Measurements from ENCODE around the gene KDM5C.
"Not testable (repeated sequence)": the region's sequence is repeated elsewhere in the genome, so short reads cannot be mapped to it uniquely, and the experiment has no call there.

The KDM5C gene

DNA sequence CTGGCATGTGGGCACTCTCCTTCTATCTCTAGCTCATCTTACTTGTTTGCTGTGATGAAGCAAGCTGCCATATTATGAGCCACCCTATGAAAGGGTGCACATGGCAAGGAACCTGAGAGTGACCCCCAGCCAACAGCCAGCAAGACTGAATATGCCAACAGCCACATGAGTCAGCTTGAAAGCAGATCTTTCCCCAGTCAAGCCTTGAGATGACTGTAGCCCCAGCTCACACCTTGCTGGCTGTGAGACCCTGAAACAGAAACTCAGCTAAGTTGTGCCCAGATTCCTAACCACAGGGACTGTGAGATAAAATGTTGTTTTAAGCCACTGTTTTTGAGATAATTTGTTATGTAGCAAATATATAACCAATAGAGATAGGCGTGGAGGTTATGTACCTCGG lies 36.2 kb downstream of the KDM5C start:
- DNase-seq, result no peak

DNA sequence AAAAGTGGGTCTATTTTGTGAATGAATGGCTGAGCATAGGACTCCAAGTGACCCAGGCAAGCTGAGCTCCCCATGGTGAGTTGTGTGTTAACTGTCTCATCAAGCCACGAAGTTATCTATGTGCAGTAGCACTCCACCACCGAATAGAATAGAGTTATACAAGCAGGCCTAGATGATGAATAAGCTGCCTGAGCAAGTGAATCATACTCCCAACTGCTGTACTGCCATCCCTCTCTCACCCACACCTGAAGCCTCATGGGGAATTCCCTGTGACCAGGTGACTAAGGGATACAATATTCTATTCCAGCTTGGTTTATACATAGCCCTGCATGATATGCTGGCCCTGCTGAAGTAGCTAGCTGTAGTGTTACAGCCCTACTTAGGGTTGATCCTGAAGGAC lies 38.7 kb downstream of the KDM5C start:
- DNase-seq, result no peak

DNA sequence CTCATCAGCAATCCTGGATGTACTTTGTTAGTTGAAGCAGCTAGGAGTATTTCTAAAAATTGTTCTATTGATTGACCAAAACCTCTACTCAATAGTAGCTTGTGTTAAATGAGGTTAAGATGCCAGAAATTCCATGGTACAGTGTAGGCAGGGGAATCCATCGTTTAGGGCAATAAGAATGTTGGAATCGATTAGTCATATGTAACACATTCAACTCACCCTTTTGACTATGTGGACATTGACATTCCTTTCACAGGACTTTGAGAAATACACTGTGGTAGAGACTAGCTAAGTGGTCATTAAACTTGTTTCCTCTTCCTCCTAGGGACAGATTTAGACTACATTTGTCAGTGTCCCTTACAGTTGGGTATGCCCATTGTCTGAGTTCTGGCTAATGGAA lies 40.2 kb downstream of the KDM5C start:
- DNase-seq, result no peak

DNA sequence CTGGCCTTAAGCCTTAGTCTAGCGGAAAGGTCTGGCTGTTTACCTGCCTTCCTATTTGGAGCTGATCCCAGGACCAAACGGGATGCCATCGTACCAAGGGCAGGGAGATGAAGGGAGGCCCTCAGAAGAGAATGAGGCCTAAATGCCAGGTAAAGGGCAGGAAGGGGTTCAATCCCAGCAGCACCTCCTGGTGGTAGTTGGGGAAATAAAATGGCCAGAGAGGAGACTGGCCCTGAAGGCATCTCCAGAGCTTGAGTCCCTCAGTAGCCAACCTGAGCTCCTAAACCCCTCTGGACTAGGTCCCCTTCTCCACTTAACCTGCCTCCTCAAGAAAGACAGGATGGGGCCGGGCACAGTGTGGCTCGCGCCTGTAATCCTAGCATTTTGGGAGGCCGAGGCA lies 53.7 kb downstream of the KDM5C start:
- DNase-seq, result no peak

DNA sequence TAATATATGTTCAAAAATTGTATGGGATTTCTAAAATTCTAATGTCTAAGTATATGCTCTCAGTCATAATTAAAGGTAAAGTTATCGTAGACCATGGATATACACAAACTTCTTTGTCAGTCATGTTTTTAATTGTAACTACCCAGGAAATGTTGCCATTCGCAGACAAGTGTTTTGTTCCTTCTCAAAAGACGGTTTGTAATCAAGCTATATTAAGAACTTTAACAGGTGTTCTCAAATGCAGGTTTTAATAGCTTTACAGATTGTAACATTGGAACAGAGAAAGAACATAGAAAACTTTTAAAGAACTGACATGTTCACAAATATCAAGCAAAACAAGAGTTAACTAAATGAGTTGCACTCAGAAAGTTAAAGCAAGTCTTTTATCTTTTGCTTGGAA lies 58.9 kb downstream of the KDM5C start:
- DNase-seq, result no peak

DNA sequence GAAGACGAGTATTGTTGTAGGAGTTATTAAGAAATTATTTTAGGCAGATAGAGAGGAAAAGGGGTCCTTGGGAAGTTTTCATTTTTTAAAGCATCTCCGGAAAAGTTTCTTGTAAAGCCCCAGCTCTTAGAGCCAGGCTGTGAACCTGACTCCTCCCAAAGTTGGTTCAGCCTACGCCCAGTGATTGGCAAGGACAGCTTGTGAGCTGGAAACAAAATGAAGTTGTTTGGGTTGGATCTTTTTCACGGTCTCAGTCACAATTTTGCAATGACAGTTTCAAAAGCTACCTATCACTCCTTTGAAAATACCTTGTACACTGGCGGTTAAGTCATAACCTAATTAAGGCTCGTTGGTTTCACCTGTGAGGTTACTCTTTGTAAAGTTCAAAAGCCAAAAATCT lies 60.4 kb downstream of the KDM5C start:
- not testable (repeated sequence) for DNase-seq

DNA sequence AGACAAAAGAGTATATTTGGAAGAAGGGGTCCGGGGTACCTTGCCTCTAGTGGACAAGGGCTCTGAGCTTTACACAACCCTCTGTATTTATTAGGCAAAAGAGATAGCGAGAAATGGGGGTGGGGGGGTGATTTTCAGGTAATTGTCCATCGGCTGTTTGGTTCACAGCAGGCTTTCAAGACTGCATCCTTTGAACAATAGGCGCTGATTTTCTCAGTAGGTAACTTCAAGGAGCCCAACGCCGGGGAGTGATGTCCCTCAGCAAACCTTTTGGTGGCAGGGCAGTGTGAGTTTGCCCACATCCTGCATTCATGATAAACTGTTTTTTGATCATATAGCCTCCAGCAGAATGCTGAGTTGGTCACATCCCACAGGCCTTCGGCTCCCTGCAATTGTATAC lies 61.6 kb downstream of the KDM5C start:
- DNase-seq, result no peak

DNA sequence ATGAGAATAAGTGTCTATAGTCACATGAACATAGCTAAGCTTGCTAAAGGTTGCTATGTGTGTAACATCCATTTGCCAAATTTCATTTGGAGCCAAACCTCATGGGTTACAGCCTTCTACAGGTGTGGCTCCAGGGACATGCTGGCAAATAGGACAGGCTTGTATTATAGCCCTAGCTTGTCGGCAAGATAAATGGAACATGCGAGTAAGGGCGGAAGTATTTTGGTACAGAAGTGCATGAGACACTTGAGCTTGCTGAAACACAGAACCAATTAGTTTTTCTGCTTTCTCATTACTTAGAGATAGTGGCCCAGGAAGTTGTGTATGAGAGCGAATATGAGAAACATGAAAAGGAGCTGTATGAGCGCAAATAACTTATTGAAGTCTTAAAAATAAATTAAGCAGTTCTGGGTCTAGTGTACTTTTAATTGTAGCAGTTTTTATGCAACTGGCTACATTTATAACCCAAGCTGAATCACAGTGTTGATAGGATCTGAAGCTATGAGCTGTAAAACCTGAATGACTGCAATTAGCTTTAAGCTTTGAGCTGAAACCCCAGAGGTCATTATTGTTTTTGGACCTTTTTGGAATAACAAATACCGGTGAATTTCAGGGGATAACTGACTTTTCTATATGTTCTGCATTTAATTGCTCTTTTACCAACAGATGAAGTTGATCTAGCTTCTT lies 64.6 kb downstream of the KDM5C start:
- no peak for DNase-seq

DNA sequence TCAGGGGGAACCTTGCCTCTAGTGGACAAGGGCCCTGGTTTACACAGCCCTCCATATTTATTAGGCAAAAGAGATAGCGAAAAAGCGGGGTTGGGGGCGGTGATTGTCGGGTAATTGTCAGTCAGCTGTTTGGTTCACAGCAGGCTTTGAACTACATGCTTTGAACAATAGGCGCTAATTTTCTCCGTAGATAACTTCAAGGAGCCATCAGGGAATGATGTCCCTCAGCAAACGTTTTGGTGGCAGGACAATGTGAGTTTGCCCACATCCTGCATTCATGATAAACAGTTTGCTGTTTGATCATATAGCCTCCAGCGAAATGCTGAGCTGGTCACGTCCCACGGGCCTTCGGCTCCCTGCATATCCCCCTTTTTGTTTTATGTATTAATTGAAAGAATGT lies 65.8 kb downstream of the KDM5C start:
- no peak for DNase-seq

DNA sequence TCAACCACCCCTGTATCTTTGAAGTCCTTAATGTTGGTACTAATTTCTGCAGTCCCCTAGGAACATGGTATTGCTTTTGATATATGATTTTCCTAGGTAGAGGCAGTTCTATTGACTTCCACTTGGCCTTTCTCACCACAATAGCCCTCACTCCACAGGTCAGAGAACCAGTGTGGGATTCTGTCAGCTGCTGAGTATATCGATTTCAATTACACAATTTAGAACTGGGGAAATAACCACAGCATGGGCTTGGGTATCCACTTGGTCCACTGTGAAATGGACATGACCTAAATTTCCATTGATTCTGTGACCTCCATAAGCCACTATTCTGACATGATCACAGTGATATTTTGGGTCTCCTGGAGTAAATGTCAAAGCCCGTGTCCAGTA lies 68.8 kb downstream of the KDM5C start:
- DNase-seq, result no peak

DNA sequence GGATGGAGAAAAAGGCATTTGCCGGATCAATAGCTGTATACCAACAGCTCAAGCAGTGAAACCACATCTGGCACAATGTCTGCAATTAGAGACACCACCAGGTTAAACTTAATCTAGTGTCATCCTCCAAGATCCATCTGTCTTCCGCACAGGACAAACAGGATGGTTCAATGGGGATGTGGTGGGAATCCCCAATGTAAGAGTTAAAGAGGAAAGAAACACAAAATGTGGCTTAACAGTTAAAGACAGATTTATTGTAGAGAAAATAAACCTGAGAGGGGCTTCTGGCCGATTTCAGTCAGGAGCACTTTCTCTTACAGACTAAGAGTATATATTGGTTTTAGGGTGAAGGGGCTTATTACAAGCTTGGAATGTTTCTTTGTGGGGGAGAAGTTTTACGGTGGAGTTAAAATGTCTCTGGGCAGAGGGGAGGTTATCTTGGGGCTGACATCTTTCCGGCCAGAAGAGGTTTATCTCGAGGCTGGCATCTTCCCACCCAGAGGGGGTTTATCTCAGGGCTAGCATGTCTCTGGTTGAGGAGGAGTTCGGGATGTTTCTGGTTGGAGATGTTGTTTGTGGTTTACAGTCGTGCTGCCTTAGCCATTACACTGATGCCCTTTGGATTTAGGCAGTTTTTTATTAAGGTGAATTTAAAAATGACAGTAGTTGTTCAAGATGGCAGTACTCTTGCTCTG lies 69.3 kb downstream of the KDM5C start:
- DNase-seq, result no peak

DNA sequence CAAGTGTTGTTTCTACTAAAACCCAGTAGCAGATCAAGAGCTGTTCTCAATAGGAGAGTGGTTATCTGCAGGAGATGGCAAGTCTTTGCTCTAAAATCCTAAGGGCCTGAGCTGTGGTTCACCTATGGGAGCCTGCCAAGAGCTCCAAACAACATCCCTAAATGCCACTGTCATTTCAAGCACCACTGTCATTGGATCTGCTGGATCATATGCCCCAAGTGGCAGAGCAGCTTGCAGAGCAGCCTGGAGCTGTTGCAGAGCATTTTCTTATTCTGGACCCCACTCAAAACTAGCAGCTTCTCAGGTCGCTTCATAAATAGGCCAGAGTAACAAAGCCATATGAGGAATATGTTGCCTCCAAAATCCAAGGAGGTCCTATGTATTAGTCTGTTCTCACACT lies 71.4 kb downstream of the KDM5C start:
- no peak for DNase-seq
